ENCODE data around the gene HS3ST1. TPM values are rescaled to one million over a fixed set of nuclear protein-coding genes. Genes with fewer than 3 reads are reported as not detected.
A peak's percentile ranks its signal among the peaks of the same experiment; 100 is the strongest.

Gene HS3ST1
- polyA plus RNA-seq, 3 donors = 0.01 to 0.02 TPM; not detected in 1

GRCh38 chr4:11428899-11429698 lies 405 bp upstream of the HS3ST1 start:
- Mint-ChIP-seq H3K27ac (peak overlapping the region in 2 of 7 donors; percentile 10 to 68), H3K27me3 (ENCODE audit: low read depth in 3 of 3) (peaks cover 42 to 62% (median 46%) of the 10 kb centered on the region in 3 donors), H3K4me1 (peaks cover 21% of the 10 kb centered on the region), H3K36me3 (peaks cover 4 to 9% of the 10 kb centered on the region in 2 donors), H3K4me3 (peak overlapping the region; percentile 81 to 95), H3K9me3 (peaks cover 0 to 14% (median 5%) of the 10 kb centered on the region in 7 donors)
- H3K4me2 ChIP-seq (replicated peaks; ENCODE audit: extremely low read depth, low read length, poor library complexity, severe bottlenecking) = peak overlapping the region; percentile 92
- peaks cover 0 to 19% of the 10 kb centered on the region in 2 donors for H3K9me3 ChIP-seq (replicated peaks in 1 of 2; ENCODE audit: control insufficient read depth in 1 of 2, insufficient read depth in 1 of 2, low read length in 2 of 2)
- TF ChIP-seq CTCF (IDR thresholded peaks at IDR 0.05) = peak; percentile 73
- peak overlapping the region; percentile 16 to 80 (median 34) for H3K4me3 ChIP-seq (replicated peaks in 1 of 3; ENCODE audit: low read depth in 2 of 3, low read length in 3 of 3)
- under 1% methylated on average over 57 of the region's 64 CpGs for WGBS (ENCODE audit: insufficient coverage)
- intact Hi-C loops (cut with micrococcal nuclease) = loop anchor here in 1 of 2 donors (10.0 kb wide), 2 partner anchors 844 to 874 kb away; no protein-coding TSS in a partner anchor
- peak; percentile 45 to 60 (median 59) for DNase-seq
- no peak overlapping the region for H3K27ac ChIP-seq (ENCODE audit: low read depth in 1 of 2, low read length in 2 of 2)
- H3K27me3 ChIP-seq (ENCODE audit: control insufficient read depth in 2 of 2, insufficient read depth in 2 of 2, low read length in 2 of 2) = peaks cover 43 to 52% of the 10 kb centered on the region in 2 donors
- H3K4me1 ChIP-seq (ENCODE audit: control insufficient read depth in 1 of 2, insufficient read depth in 2 of 2, low read length in 2 of 2) = peaks cover 20 to 28% of the 10 kb centered on the region in 2 donors
- H3K9ac ChIP-seq (ENCODE audit: insufficient read depth, low read length, poor library complexity, severe bottlenecking) = peak overlapping the region; percentile 57
- no peaks in the 10 kb centered on the region for H3K79me2 ChIP-seq (ENCODE audit: insufficient read depth, low read length)
- no peaks in the 10 kb centered on the region for H4K20me1 ChIP-seq (ENCODE audit: insufficient read depth, low read length)
- peak overlapping the region; percentile 87 for H2AFZ ChIP-seq (ENCODE audit: insufficient read depth, low read depth, low read length, poor library complexity, severe bottlenecking)
- H3K36me3 ChIP-seq (replicated peaks in 1 of 2; ENCODE audit: control insufficient read depth in 1 of 2, insufficient read depth in 2 of 2, low read length in 2 of 2) = no peaks in the 10 kb centered on the region

DNA sequence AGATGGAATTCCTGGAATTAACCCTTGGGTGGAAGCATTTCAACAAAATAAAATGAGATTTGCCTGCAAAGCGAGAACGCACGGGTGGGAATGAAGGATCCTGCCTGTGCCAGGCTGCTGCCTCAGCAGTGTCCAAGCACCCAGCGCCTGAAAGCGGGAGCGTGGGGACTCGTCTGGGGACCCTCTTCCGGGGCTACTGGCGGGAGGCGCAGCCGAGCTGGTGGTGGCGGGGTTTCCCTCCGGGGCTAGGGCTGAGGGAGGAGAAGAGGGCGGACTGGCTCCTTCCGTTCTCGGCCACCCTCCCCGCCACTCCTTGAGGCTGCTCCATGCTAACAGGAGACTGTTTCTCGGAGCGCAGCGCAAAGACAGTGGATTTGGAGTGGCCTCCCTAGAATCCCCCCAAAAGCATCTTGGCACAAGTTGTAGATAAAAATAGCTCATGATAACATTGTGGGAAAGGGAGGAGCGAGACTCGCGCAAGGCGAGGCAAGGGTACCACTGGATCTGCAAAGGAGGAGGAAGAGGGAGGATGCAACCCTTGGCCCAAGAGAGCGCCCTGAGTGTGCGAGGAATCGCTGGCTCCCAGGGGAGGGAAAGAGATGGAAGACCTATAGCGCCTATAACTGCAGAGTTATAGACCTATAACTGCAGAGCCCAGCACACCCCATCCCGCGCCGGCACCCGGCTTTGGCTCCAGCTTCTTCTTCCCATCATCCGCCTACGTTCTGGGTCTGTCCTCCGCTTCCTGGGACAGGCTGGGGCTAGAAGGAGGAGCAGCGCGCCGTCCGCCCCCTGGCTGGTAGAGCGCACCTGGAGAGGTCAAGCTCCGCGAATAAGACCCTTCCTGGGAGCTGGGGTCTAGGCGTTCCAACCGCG lies 1.3 kb downstream of the HS3ST1 start:
- H2AFZ ChIP-seq (ENCODE audit: insufficient read depth, low read depth, low read length, poor library complexity, severe bottlenecking) = peak overlapping the region; percentile 31
- no peak overlapping the region for H3K9ac ChIP-seq (ENCODE audit: insufficient read depth, low read length, poor library complexity, severe bottlenecking)
- no peak overlapping the region for H3K27ac ChIP-seq (ENCODE audit: low read depth in 1 of 2, low read length in 2 of 2)
- Mint-ChIP-seq H3K9me3 (peaks cover 0 to 14% (median 5%) of the 10 kb centered on the region in 7 donors), H3K4me3 (peak overlapping the region; percentile 81 to 95), H3K27ac (no peak overlapping the region), H3K27me3 (ENCODE audit: low read depth in 3 of 3) (peaks cover 42 to 60% (median 42%) of the 10 kb centered on the region in 3 donors), H3K4me1 (peaks cover 21% of the 10 kb centered on the region), H3K36me3 (peaks cover 4 to 9% of the 10 kb centered on the region in 2 donors)
- H3K4me1 ChIP-seq (ENCODE audit: control insufficient read depth in 1 of 2, insufficient read depth in 2 of 2, low read length in 2 of 2) = peaks cover 20 to 28% of the 10 kb centered on the region in 2 donors
- no peak overlapping the region for H3K4me2 ChIP-seq (replicated peaks; ENCODE audit: extremely low read depth, low read length, poor library complexity, severe bottlenecking)
- no peaks in the 10 kb centered on the region for H3K36me3 ChIP-seq (replicated peaks in 1 of 2; ENCODE audit: control insufficient read depth in 1 of 2, insufficient read depth in 2 of 2, low read length in 2 of 2)
- H3K9me3 ChIP-seq (replicated peaks in 1 of 2; ENCODE audit: control insufficient read depth in 1 of 2, insufficient read depth in 1 of 2, low read length in 2 of 2) = peaks cover 0 to 19% of the 10 kb centered on the region in 2 donors
- no peak overlapping the region for H3K4me3 ChIP-seq (replicated peaks in 1 of 3; ENCODE audit: low read depth in 2 of 3, low read length in 3 of 3)
- no peaks in the 10 kb centered on the region for H4K20me1 ChIP-seq (ENCODE audit: insufficient read depth, low read length)
- 11% methylated on average over 30 of the region's 45 CpGs for WGBS (ENCODE audit: insufficient coverage)
- H3K79me2 ChIP-seq (ENCODE audit: insufficient read depth, low read length) = no peaks in the 10 kb centered on the region
- no peak for TF ChIP-seq CTCF (IDR thresholded peaks at IDR 0.05)
- no peak for DNase-seq
- intact Hi-C loops (cut with micrococcal nuclease) = loop anchor here in 1 of 2 donors (10.0 kb wide), 2 partner anchors 843 to 873 kb away; no protein-coding TSS in a partner anchor
- peaks cover 43 to 52% of the 10 kb centered on the region in 2 donors for H3K27me3 ChIP-seq (ENCODE audit: control insufficient read depth in 2 of 2, insufficient read depth in 2 of 2, low read length in 2 of 2)

All from CD14-positive monocyte (primary cell).